PFSK-1 (cell line): ENCODE results near the gene THSD7B.

Experiments used
- POLR2AphosphoS5 ChIP-seq: IDR thresholded peaks from 2 replicates; pipeline ENCODE4 v1.6.1; 2012; ENCODE audit warnings: low read depth, mild to moderate bottlenecking, control low read depth, low read length, moderate library complexity
- SIN3A ChIP-seq: IDR thresholded peaks from 2 replicates; pipeline ENCODE4 v1.6.1; 2012; ENCODE audit warnings: mild to moderate bottlenecking, low read length, moderate library complexity, borderline replicate concordance; ENCODE audit not compliant: insufficient read depth

- TF ChIP-seq POLR2AphosphoS5 (no peak), SIN3A (no peak)
Observed at GRCh38 chr2:136798766-136799165, 33.4 kb downstream of the THSD7B start.
